NCI-H1694 (cell line): ENCODE results near the gene RHEBL1.
A peak's percentile ranks its signal among the peaks of the same experiment; 100 is the strongest.

Source experiments
- DNase-seq: peaks from one replicate; lab custom pipeline; 2025; lab: John Stamatoyannopoulos, UW

Gene RHEBL1

GRCh38 chr12:49054524-49054923 is 15.3 kb downstream of the RHEBL1 start:
- no peak for DNase-seq

GRCh38 chr12:49054096-49054495 is 15.7 kb downstream of the RHEBL1 start:
- no peak for DNase-seq

- no peak for DNase-seq
Measured at GRCh38 chr12:49052451-49053208, 17.1 kb downstream of the RHEBL1 start.

- DNase-seq, result no peak
Measured at GRCh38 chr12:49051777-49052438, 17.9 kb downstream of the RHEBL1 start.

GRCh38 chr12:49051373-49051764 is 18.4 kb downstream of the RHEBL1 start:
- no peak for DNase-seq

- no peak for DNase-seq
Measured at GRCh38 chr12:49050507-49051372, 19.0 kb downstream of the RHEBL1 start.

- no peak for DNase-seq
Measured at GRCh38 chr12:49049566-49050224, 20.1 kb downstream of the RHEBL1 start.

GRCh38 chr12:49048953-49049352 is 20.8 kb downstream of the RHEBL1 start:
- no peak for DNase-seq

- no peak for DNase-seq
Measured at GRCh38 chr12:49046129-49046895, 23.5 kb downstream of the RHEBL1 start.

- DNase-seq, result no peak
Measured at GRCh38 chr12:49044660-49045059, 25.1 kb downstream of the RHEBL1 start.

- peak; percentile 24 for DNase-seq
Measured at GRCh38 chr12:49043856-49044258, 25.9 kb downstream of the RHEBL1 start.

GRCh38 chr12:49043241-49043640 is 26.5 kb downstream of the RHEBL1 start:
- DNase-seq, result no peak

GRCh38 chr12:49041881-49042484 is 27.8 kb downstream of the RHEBL1 start:
- no peak for DNase-seq

- no peak for DNase-seq
Measured at GRCh38 chr12:49041036-49041880, 28.5 kb downstream of the RHEBL1 start.

GRCh38 chr12:49040364-49040855 is 29.4 kb downstream of the RHEBL1 start:
- no peak for DNase-seq

- DNase-seq, result no peak
Measured at GRCh38 chr12:49039421-49040363, 30.1 kb downstream of the RHEBL1 start.

GRCh38 chr12:49038291-49038955 is 31.4 kb downstream of the RHEBL1 start:
- no peak for DNase-seq

GRCh38 chr12:49037947-49038237 is 31.9 kb downstream of the RHEBL1 start:
- DNase-seq, result no peak
